Measurements from ENCODE around the gene S100A2.

S100A2 gene

DNA sequence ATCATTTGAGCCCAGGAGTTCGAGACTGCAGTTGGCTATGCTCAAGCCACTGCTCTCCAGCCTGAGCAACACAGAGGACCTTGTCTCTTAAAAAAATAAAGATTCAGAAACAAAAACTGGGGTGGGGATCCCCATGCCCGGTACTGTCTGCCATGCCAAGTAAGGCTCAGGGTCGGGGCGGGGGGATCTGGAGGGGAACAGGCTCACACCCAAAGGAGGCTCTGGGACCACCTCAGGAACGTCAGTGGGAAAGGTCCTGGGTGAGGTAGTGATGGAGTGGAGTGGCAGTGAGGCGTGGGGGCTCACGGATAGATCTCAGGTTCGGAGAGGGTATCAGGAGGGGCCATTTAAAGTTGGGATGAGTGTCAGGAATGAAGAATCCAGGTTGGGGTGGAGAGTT is 19.3 kb downstream of the S100A2 start:
- H3K27ac ChIP-seq: no peak overlapping the region
- TF ChIP-seq ZFX (IDR thresholded peaks at IDR 0.05): no peak
- TF ChIP-seq, protein P1, sequence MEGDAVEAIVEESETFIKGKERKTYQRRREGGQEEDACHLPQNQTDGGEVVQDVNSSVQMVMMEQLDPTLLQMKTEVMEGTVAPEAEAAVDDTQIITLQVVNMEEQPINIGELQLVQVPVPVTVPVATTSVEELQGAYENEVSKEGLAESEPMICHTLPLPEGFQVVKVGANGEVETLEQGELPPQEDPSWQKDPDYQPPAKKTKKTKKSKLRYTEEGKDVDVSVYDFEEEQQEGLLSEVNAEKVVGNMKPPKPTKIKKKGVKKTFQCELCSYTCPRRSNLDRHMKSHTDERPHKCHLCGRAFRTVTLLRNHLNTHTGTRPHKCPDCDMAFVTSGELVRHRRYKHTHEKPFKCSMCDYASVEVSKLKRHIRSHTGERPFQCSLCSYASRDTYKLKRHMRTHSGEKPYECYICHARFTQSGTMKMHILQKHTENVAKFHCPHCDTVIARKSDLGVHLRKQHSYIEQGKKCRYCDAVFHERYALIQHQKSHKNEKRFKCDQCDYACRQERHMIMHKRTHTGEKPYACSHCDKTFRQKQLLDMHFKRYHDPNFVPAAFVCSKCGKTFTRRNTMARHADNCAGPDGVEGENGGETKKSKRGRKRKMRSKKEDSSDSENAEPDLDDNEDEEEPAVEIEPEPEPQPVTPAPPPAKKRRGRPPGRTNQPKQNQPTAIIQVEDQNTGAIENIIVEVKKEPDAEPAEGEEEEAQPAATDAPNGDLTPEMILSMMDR (conservative IDR thresholded peaks at IDR 0.05): no peak

DNA sequence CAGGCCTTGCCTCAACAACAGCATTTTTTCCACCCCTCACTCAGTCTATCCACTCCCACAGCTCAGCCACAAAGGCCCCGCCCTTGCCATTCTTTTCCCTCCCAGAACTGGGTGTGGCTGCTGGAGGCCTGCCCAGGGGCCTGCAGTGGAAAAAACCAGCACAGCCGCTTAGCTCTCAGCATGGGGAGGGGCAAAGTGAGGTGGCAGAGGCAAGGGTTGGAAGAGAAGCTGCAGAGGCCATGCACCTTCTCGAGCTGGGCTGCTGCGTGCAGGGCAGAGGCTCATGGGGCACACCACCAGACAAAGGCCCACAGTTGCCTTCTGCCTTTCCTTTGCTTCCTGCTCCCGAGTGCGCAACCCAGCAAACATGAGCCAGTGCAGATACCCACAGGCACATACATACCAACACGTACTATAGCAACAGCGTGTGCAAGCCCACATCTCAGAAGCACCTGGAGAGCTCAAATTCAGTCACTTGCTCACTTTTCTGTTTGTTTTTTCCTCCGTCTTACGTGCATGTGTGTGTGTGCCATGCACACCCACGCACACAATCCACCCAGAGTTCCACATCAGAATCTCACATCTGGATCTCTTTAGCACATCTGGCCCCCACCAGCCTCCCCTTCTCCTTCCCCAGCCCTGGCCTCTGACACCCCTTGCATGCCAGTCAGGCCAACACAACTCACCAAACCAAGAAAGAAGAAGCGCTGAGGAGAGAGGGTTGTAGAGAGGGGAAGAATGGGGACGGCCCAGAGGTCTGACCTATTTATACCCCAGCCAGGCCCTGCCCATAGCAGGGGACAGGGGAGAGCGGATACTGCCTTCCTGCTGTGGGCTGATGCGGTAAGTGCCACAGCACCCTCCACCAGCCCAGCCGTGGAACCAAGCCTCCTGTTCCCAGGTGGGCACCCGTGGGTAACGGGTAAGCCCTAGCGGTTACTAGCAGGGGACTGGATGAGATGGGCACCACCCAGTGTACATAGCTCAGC is 20.3 kb downstream of the S100A2 start, which contains the start of gene S100A4:
TSS of gene S100A4 (minus strand) at position 740 of the 989 bp plus-strand sequence. CDS start 1,012 bp downstream, outside the sequence.
- TF ChIP-seq, protein P1 (conservative IDR thresholded peaks at IDR 0.05): no peak
- no peak for TF ChIP-seq ZFX (IDR thresholded peaks at IDR 0.05)
- H3K27ac ChIP-seq: peak within 1 kb of the TSS; percentile 37

DNA sequence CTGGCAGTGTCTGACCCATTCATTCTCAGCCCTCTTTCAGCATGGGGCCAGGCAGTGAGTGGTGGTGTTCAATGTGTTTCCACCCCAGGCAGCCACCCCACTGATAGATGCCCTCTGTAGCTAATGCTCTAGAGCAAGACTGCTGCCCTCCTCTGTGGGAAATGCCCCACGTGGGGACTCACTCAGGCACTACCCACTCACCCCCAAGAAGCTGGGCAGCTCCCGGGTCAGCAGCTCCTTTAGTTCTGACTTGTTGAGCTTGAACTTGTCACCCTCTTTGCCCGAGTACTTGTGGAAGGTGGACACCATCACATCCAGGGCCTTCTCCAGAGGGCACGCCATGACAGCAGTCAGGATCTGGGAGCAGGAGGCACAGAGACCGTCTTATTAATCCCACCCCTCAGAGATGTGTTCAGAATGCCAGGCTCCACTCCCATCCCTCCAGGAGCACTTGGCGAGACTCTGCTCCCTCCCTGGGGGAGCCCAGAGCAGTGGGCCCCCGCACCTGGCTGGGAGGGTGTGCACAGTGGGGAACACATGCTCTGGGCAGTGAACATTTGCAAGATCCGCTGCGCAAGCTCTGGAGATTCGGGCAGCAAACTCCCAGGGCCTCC is 21.1 kb downstream of the S100A2 start:
- peak overlapping the region; percentile 37 for H3K27ac ChIP-seq
- TF ChIP-seq, protein P1 (conservative IDR thresholded peaks at IDR 0.05): no peak
- no peak for TF ChIP-seq ZFX (IDR thresholded peaks at IDR 0.05)

DNA sequence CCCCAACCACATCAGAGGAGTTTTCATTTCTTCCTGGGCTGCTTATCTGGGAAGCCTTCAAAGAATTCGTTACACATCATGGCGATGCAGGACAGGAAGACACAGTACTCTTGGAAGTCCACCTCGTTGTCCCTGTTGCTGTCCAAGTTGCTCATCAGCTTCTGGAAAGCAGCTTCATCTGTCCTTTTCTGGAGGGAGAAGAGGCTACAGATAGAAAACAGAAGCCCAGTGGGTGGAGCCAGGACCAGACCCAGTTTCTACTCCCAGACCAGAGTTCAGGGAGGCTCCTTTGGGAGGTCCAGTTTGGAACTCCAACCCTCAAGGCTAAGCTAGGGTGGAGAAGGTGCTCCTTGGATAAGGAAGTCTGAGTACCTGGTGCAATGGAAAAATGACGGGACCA is 21.9 kb downstream of the S100A2 start:
- TF ChIP-seq ZFX (IDR thresholded peaks at IDR 0.05): no peak
- TF ChIP-seq, protein P1 (conservative IDR thresholded peaks at IDR 0.05): no peak
- H3K27ac ChIP-seq: no peak overlapping the region

DNA sequence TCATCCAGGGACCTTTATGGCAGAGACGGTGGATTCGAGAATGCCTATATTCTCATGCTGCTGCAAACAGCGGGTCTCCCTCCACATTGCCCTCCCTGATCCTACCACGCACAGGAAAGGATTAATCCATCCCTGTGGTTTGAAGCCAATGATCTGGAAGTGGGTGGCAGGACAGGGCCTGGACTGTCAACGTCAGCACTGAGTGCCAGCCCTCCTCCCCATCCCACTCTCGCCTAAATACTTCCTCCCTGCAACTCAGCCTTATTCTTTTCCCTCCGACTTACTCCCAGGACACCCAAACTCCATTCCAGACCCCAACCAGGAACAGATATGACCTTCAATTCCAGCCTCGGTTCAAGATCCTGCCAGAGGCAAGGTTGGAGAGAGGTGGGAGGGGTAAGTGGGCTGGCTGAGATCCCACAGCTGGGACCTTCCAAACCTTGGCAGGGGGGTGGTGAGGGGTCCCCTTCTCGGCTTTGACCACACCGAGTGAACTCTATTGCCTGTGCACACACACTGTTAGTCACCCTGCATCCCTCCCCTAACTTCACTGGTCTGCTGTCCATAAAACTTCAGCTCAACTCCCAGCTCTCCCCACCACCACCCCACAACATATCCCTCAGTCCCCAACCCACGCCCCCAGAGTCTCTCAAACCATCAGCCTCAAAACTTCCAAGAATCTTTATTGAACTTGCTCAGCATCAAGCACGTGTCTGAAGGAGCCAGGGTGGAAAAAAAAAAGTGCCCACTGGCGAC is 22.5 kb downstream of the S100A2 start:
- H3K27ac ChIP-seq: no peak overlapping the region
- TF ChIP-seq ZFX (IDR thresholded peaks at IDR 0.05): no peak
- TF ChIP-seq, protein P1 (conservative IDR thresholded peaks at IDR 0.05): no peak

DNA sequence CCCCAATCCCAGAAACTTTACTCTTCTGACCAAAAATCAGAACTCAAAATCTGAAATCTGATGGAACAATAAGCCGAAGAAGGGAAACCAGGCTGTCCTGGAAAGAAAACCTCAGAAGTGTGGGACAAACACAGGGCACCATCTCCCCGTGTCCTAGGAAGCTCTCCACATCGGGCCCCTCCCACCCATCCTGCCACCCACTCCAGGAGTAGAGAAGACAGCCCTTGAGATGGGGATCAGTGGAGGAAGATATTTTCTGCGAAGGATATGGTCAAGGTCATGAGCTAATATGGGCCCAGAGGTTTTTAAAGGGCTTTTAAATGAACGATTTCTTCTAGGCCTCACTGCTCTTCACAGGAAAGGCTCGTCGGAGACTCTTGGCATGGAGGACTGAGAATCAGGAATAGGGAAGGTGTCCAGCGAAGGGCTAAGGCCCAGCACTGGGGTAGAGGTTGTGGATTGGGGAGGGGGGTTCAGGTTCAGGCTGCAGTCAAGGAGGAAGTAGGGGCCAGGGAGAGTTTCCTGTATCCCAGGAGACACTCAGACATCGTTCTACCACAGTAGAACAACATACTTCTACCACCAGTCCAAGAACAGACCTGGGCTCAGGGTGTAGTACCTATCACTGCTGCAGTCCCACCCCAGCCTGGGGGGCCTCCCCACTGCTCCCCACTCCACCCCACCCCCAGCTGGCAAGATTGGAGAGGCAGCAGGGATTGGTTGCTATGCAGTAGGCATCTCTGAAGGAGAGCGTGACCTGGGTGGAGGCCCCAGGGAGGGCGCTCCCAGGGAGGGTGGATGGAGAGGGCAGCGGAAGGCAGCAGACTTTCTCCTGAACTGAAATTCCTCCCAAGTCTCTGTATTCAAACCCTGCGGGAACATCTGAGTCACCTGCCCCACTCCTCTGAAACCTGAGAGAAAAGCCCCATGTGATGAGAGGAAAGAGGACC is 23.7 kb downstream of the S100A2 start:
- H3K27ac ChIP-seq: no peak overlapping the region
- TF ChIP-seq, protein P1 (conservative IDR thresholded peaks at IDR 0.05): no peak
- TF ChIP-seq ZFX (IDR thresholded peaks at IDR 0.05): no peak
